Suprapubic skin (tissue), 4 donors: Measurements from ENCODE around the gene DNLZ. TPM values are rescaled to one million over a fixed set of nuclear protein-coding genes. Genes with fewer than 3 reads are reported as not detected.
A peak's percentile ranks its signal among the peaks of the same experiment; 100 is the strongest.

Source experiments
- DNase-seq, 2 donors: peaks; one replicate each; pipeline ENCODE4 v3.0.0-alpha.2; 2019; ENCODE audit warnings: low spot score in 2 of 2
- H3K27ac ChIP-seq: fragments of 200-600 bp; sonication (generic); one replicate; pipeline ENCODE4 v1.5.1; 2019
- H3K27me3 ChIP-seq: fragments of 200-600 bp; sonication (generic); one replicate; pipeline ENCODE4 v1.5.1; 2019
- H3K36me3 ChIP-seq: fragments of 200-600 bp; sonication (generic); one replicate; pipeline ENCODE4 v1.5.1; 2019
- H3K4me1 ChIP-seq: fragments of 200-600 bp; sonication (generic); one replicate; pipeline ENCODE4 v1.5.1; 2019
- H3K4me3 ChIP-seq: fragments of 200-600 bp; sonication (generic); one replicate; pipeline ENCODE4 v1.5.1; 2019; ENCODE audit warnings: mild to moderate bottlenecking
- H3K9me3 ChIP-seq: fragments of 200-600 bp; sonication (generic); one replicate; pipeline ENCODE4 v1.5.1; 2019
- CTCF ChIP-seq, 2 donors: fragments of 200-600 bp in 1 of 2; fragments of 450-650 bp in 1 of 2; sonication (generic) in 1 of 2; IDR thresholded peaks; one replicate each; pipeline ENCODE4 v1.5.1; 2016 to 2019; ENCODE audit warnings: antibody characterized with exemption in 2 of 2, mild to moderate bottlenecking in 1 of 2, moderate library complexity in 1 of 2
- EP300 ChIP-seq: sonication (generic); formaldehyde crosslinking; IDR thresholded peaks from one replicate; pipeline ENCODE4 v1.6.1; 2017; ENCODE audit warnings: antibody characterized with exemption
- POLR2A ChIP-seq, 2 donors: fragments of 450-650 bp; IDR thresholded peaks; one replicate each; pipeline ENCODE4 v1.6.1; 2017; ENCODE audit warnings: antibody characterized with exemption in 2 of 2, mild to moderate bottlenecking in 2 of 2, moderate library complexity in 2 of 2
- POLR2AphosphoS5 ChIP-seq, 3 donors: sonication (generic); formaldehyde crosslinking; IDR thresholded peaks; one replicate each; pipeline ENCODE4 v1.6.1; 2017; ENCODE audit warnings: antibody characterized with exemption in 3 of 3
- WGBS: methylation state at CpG from one replicate; pipeline ENCODE4 v1.1.5; 2018; 5-methylcytosine and 5-hydroxymethylcytosine counted together
- total RNA-seq, 4 donors: library from RNA; depleted of rRNA; stranded (reverse); fragments of >200 nt; gene quantifications; one replicate each; pipeline ENCODE4 v1.1.0, GENCODE V29; 2016

Gene DNLZ
- total RNA-seq, 4 donors from 2014 or later = 11.3 to 46.4 (median 37.9) TPM

GRCh38 chr9:136400038-136400834, 36.7 kb upstream of the DNLZ start, which contains the start of gene SNAPC4:
TSS of gene SNAPC4 (minus strand) at chr9:136400170. CDS start at chr9:136398428, 1,742 bp downstream.
- peak within 1 kb of the TSS; percentile 87 for H3K4me3 ChIP-seq
- no peaks in the 10 kb centered on the region for H3K9me3 ChIP-seq
- peaks cover 29% of the 10 kb centered on the region for H3K4me1 ChIP-seq
- H3K27me3 ChIP-seq = no peaks in the 10 kb centered on the region
- H3K27ac ChIP-seq = no peak within 1 kb of the TSS
- 15% methylated on average over 12 of the region's 71 CpGs for WGBS
- peak; percentile 91 to 99 for TF ChIP-seq CTCF (IDR thresholded peaks at IDR 0.05)
- no peak for TF ChIP-seq EP300
- peak; percentile 82 to 86 for DNase-seq
- peaks cover 56% of the 10 kb centered on the region for H3K36me3 ChIP-seq

GRCh38 chr9:136399176-136400037, 35.9 kb upstream of the DNLZ start:
- H3K27ac ChIP-seq = no peak overlapping the region
- no peaks in the 10 kb centered on the region for H3K9me3 ChIP-seq
- TF ChIP-seq CTCF (IDR thresholded peaks at IDR 0.05) (no peak), POLR2A (IDR thresholded peaks at IDR 0.05) (no peak), POLR2AphosphoS5 (IDR thresholded peaks at IDR 0.05) (no peak), EP300 (no peak)
- WGBS = 3% methylated on average over 16 of the region's 67 CpGs
- peaks cover 22% of the 10 kb centered on the region for H3K4me1 ChIP-seq
- H3K36me3 ChIP-seq = peaks cover 56% of the 10 kb centered on the region
- H3K4me3 ChIP-seq = peak overlapping the region; percentile 87
- DNase-seq = peak in 1 of 2 donors; percentile 66
- H3K27me3 ChIP-seq = no peaks in the 10 kb centered on the region

GRCh38 chr9:136398286-136398685, 34.7 kb upstream of the DNLZ start:
- no peaks in the 10 kb centered on the region for H3K9me3 ChIP-seq
- H3K36me3 ChIP-seq = peaks cover 56% of the 10 kb centered on the region
- no peak for TF ChIP-seq CTCF (IDR thresholded peaks at IDR 0.05)
- peak in 1 of 2 donors; percentile 53 for DNase-seq
- no peak overlapping the region for H3K27ac ChIP-seq
- 92% methylated on average over 11 of the region's 12 CpGs for WGBS
- no peak overlapping the region for H3K4me3 ChIP-seq
- H3K27me3 ChIP-seq = no peaks in the 10 kb centered on the region
- peaks cover 22% of the 10 kb centered on the region for H3K4me1 ChIP-seq

- no peaks in the 10 kb centered on the region for H3K9me3 ChIP-seq
- no peaks in the 10 kb centered on the region for H3K27me3 ChIP-seq
- peak in 1 of 2 donors; percentile 47 for DNase-seq
- H3K36me3 ChIP-seq = peaks cover 60% of the 10 kb centered on the region
- 66% methylated on average over 6 of the region's 6 CpGs for WGBS
- H3K4me1 ChIP-seq = peaks cover 22% of the 10 kb centered on the region
- TF ChIP-seq CTCF (IDR thresholded peaks at IDR 0.05) (no peak), POLR2AphosphoS5 (IDR thresholded peaks at IDR 0.05) (no peak), POLR2A (IDR thresholded peaks at IDR 0.05) (no peak), EP300 (no peak)
- no peak overlapping the region for H3K4me3 ChIP-seq
- no peak overlapping the region for H3K27ac ChIP-seq
Observed at GRCh38 chr9:136397643-136398042, 34.1 kb upstream of the DNLZ start.

GRCh38 chr9:136396219-136396515, 32.6 kb upstream of the DNLZ start:
- Histone ChIP-seq H3K27ac (no peak overlapping the region), H3K4me1 (peaks cover 22% of the 10 kb centered on the region), H3K36me3 (peaks cover 65% of the 10 kb centered on the region), H3K27me3 (no peaks in the 10 kb centered on the region), H3K9me3 (no peaks in the 10 kb centered on the region), H3K4me3 (no peak overlapping the region)
- TF ChIP-seq EP300 (no peak), POLR2A (IDR thresholded peaks at IDR 0.05) (no peak), CTCF (IDR thresholded peaks at IDR 0.05) (no peak)
- WGBS = 89% methylated on average over 4 of the region's 4 CpGs
- DNase-seq = no peak
